Dermis microvascular lymphatic vessel endothelial cell (primary cell): Measurements from ENCODE around the gene PHLPP2. TPM values are rescaled to one million over a fixed set of nuclear protein-coding genes. Genes with fewer than 3 reads are reported as not detected.

ENCODE experiments used
- DNase-seq, 2 donors: peaks; one replicate each; pipeline versions ENCODE4 v3.0.0 to v3.0.0-alpha.2; 2010; ENCODE audit warnings: low read depth in 2 of 2
- total RNA-seq: library from RNA; depleted of rRNA; stranded (reverse); fragments of >200 nt; gene quantifications from 2 replicates; pipeline ENCODE4 v1.2.1, GENCODE V29; 2014

Gene PHLPP2
- total RNA-seq, result 4.5 and 6.3 TPM in 2 replicates

GRCh38 chr16:71724320-71724751 lies at the start of gene PHLPP2:
Gene PHLPP2, minus strand, starts transcription at chr16:71724701. Its CDS starts 9,906 bp downstream, at chr16:71714795.
- no peak for DNase-seq

- no peak for DNase-seq
Measured at GRCh38 chr16:71771571-71771970, 47.1 kb upstream of the PHLPP2 start.

- DNase-seq, result no peak
Measured at GRCh38 chr16:71769222-71769621, 44.7 kb upstream of the PHLPP2 start.

- DNase-seq, result no peak
Measured at GRCh38 chr16:71767060-71767900, 42.8 kb upstream of the PHLPP2 start.

GRCh38 chr16:71762186-71762585 lies 37.7 kb upstream of the PHLPP2 start:
- DNase-seq, result peak in 1 of 2 donors; percentile 8

DNA sequence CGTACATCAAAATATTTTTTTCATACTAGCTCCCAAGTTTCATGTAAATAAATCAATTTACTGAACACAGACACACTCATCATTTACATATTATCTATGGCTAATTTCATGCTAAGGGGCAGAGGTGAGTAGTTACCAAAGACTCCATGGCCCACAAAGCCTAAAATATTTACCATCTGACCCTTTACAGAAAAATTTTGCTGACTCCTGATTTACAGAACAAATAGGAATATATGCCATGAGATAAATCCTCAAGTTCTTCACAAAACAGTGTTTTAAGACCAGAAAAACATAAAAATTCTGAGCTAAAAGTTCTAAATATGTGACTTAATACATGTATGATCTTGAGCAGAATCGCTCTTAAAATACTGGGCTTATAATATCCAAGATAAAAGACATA lies 36.6 kb upstream of the PHLPP2 start:
- DNase-seq, result no peak

GRCh38 chr16:71758293-71758760 lies 33.8 kb upstream of the PHLPP2 start:
- no peak for DNase-seq

DNA sequence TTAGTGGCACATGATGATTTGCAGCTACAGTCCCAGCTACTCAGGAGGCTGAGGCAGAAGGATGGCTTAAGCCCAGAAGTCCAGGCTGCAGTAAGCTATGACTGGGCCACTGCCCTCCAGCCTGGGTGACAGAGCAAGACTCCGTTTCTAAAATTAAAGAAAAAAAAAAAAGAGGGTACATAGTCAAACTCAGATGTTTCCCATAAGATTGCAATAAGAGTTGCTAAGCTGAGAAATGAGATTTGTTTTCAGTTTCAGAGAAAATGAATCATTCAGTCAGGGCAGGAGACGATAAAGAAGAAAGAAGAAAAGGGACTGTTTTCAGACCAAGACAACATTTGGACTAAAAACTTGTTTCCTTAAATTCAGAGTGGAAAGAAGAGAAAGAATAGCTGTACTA lies 30.2 kb upstream of the PHLPP2 start:
- DNase-seq, result no peak

GRCh38 chr16:71754108-71754507 lies 29.6 kb upstream of the PHLPP2 start:
- no peak for DNase-seq

DNA sequence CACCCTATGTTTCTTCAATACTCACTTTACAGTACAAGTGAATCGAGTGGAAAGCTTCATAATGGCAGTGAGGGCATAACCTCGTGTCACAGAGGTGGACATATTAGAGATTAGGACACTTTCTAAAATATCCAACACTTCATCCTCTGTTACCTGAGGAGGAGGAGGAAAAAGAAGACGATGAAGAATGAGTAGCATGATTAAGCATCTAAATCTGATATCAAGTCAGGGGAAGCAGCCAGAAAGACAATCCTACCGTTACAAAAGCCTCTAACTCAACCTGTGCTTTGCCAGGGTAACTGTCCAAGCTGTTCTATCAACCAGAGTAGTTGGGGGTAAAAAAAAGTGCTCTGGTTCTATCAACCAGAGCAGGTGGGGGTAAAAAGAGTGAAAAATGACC lies 23.7 kb upstream of the PHLPP2 start:
- no peak for DNase-seq

GRCh38 chr16:71746442-71747046 lies 22.0 kb upstream of the PHLPP2 start:
- peak; percentile 35 to 52 for DNase-seq

DNA sequence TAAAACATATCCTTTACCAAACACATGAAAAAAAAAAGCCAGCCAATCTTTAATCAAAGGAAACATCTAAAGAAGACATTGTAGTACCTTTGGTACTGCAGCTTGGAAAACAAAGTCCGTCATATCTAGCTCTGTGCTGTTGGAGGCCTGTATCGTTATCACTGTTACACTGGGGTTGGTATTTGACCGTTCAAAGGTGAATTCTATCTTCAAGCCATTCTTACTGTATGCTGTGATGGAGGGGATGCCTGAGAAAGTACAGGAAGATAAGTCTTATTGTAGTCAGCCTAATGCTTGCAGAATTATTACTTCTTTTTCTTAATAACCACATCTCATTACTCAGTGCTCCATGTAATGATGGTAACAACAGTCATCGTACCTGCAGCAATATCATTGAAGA lies 14.4 kb upstream of the PHLPP2 start:
- no peak for DNase-seq

DNA sequence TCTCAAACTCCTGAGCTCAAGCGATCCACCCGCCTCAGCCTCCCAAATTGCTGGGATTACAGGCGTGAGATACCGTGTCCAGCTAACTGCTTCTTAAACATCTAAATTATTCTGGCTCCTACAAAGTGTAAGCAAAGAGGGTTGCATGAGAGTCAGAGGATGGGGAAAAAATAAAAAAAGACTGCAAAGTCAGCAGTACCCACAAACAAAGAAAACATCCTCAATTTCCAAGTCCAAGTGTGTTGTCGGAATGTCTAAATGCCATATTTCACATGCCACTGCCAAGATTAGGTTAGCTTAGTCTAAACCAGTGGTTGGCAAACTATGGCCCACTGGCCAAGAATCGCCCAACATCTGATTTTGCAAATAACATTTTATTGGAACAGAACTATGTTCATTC lies 13.0 kb upstream of the PHLPP2 start:
- DNase-seq, result no peak

DNA sequence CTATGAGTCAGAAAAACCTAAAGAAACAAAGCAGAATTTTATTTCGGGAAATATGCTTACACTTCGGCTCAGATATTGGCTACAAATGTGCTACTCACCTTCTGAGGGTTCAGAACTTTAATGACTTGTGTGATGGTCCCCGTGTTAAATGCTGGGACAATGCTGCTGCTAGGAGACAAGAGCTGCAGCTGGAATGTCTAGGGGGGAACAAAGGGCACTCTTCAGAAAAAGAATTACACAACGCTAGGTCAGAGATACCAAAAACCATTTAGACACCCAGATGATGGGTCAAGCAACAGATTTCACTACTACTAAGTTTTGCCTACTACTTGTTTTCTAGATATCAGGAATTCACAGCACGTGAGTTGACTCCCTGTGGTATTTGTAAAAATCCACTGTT lies 10.0 kb upstream of the PHLPP2 start:
- DNase-seq, result no peak

GRCh38 chr16:71732587-71732986 lies 8.1 kb upstream of the PHLPP2 start:
- no peak for DNase-seq

- no peak for DNase-seq
Measured at GRCh38 chr16:71727551-71728324, 3.2 kb upstream of the PHLPP2 start.

GRCh38 chr16:71726476-71727315 lies 2.2 kb upstream of the PHLPP2 start:
- DNase-seq, result no peak

- DNase-seq, result peak; percentile 20 to 79
Measured at GRCh38 chr16:71723537-71724319, 773 bp downstream of the PHLPP2 start.

- DNase-seq, result peak; percentile 14 to 73
Measured at GRCh38 chr16:71722801-71723536, 1.5 kb downstream of the PHLPP2 start.
